C4-2B (cell line): ENCODE results near the gene SCNM1.

ENCODE experiments used
- H3K27ac ChIP-seq: fragments of 450-650 bp; 2 replicates; pipeline ENCODE4 v1.5.1; 2017
- CTCF ChIP-seq: fragments of 450-650 bp; conservative IDR thresholded peaks from 2 replicates; pipeline ENCODE4 v1.5.1; 2017; ENCODE audit warnings: mild to moderate bottlenecking
- ZFX ChIP-seq: fragments of 450-650 bp; IDR thresholded peaks from 2 replicates; pipeline ENCODE4 v1.6.1; 2017

The SCNM1 gene

GRCh38 chr1:151133018-151133806, 32.7 kb upstream of the SCNM1 start:
- H3K27ac ChIP-seq = no peak overlapping the region
- TF ChIP-seq ZFX (no peak), CTCF (no peak)

- TF ChIP-seq CTCF (no peak), ZFX (no peak)
These were observed 31.5 kb upstream of the SCNM1 start for GRCh38 chr1:151134396-151134795.

DNA sequence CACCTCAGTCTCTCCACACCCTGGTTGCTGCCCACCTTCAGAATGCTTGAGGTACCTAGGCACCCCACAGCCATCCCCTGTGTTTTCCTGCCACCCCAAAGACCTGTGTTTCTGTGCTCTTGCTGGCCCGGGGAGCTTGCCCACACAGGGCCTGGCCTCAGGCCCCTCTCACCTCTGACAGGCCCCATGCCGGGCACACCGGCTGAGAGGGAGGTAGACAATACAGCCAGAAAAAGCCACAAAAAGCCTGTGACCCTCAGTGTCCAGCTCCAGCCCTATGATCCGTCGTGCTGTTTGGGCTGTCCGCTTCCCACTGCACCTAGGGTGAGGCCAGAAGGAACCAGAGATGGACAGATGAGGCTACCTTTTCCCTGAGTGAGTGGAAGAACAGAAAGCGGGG, 31.0 kb upstream of the SCNM1 start:
- TF ChIP-seq ZFX (no peak), CTCF (no peak)

More at GRCh38 chr1:151134396-151134795, 31.5 kb upstream of the SCNM1 start:
- H3K27ac ChIP-seq = no peak overlapping the region

DNA sequence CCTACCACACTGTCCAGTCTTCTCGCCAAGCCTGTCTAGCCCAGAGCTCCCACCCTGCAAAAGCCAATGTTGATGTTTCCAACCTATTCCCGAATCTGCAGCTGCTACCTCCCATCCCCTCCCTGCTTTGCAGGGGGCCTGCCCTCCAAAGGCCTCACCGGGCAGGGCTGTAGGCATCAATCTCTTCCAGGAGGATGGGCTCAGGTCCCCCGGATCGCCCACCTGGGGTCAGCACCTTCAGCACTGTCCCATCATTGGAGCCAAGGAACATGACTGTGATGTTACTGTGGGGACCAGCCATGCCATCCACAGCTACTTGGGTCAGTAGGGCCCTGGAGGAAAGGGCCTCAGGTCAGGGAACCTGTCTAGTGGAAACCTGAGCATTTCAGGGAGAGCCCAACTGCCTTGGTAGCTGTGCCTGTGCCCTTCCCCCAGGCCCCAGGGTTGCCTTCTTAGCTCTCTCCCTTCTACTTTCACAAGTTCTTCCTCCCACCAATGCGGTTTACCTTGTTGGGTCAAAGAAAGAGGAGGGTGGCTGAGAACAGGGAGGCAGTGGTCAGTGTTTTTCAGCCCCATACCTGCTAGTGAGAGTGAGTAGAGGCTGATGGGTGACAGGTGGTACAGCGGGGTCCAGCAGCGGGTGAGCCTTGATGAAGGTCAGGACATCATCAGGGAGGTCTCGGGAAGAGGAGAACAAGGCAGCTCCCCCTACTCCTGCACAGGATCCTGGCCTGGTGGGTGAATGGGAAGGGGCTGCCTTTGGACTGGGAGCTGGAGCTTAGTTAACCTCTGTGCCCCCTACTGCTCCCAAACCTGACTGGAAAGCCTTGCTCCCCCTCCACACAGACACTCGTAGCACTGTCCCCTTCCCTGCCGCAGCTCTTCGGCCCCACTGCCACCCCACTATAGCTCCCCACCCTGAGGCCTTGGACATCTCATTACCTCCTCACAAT, 30.2 kb upstream of the SCNM1 start:
- TF ChIP-seq CTCF (no peak), ZFX (no peak)
- H3K27ac ChIP-seq = no peak overlapping the region

More for the DNA sequence above, 31.0 kb upstream of the SCNM1 start:
- H3K27ac ChIP-seq = no peak overlapping the region

DNA sequence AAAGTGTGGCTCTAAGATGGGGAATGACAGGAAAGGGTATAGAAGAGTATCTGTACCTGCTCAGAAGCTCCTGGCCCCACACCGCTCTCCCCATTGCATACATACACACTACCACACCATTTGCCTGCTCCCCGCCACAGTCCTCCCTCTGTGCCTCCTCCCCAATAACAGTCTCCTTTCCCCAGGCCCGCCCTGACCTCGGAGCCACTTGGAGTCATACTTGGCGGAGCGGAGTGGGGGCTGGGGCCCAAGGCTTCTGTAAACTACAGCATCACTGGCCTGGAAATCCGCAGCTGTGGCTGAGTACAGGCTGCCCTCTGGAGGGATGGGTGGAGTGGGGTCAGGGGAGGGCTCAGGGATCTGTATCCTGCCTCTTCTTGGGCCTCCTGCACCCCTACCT, 28.2 kb upstream of the SCNM1 start:
- no peak overlapping the region for H3K27ac ChIP-seq
- no peak for TF ChIP-seq ZFX
- TF ChIP-seq CTCF = no peak

DNA sequence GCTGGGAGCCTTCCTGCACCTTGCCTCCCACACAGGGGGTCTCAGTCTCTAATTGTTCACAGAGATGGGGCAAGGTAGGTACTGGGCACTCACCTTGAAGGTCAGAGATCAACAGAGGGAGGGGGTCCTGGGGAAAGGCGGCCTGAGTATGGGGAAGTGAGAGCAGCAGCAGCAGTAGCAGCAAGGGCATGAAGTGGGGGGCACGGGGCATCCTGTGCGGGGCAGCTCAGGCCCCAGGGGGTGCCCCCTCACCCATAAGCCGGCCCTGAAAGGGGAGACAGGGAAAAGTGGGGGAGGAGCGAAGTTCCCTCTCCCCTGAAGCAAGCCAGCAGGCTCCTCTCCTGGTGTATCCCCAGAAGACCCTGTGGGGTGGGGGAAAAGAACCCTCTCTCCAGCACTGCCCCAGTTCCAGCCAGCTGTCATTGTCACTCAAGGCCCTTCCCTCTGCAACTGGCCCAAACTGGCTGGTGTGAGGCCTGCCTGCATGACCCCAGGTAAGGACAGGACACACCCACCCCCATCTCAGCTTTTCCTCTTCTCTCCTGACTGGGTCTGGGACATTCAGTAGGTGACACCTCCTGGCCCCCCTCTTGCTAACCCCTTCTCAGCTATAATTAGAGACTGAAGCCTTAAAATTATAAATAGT, 23.4 kb upstream of the SCNM1 start:
- H3K27ac ChIP-seq = no peak overlapping the region
- no peak for TF ChIP-seq CTCF
- no peak for TF ChIP-seq ZFX
